Right hindlimb (tissue), 1 donor: ENCODE results near the gene NIPAL1.

ENCODE experiments used
- DNase-seq: peaks from one replicate; pipeline ENCODE4 v3.0.0-alpha.2; 2018

The NIPAL1 gene

DNA sequence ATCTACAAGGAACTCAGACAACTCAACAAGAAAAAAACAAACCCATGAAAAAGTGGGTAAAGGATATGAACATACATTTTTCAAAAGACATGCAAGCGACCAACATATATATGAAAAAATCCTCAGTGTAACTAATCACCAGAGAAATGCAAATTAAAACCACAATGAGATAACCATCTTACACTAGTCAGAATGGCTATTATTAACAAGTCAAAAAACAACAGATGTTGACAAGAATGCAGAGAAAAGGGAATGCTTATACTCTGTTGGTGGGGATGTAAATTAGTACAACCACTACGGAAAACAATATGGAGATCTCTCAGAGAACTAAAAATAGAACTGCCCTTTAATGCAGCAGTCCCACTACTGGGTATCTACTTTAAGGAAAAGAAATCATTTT lies 12.1 kb downstream of the NIPAL1 start:
- no peak for DNase-seq

DNA sequence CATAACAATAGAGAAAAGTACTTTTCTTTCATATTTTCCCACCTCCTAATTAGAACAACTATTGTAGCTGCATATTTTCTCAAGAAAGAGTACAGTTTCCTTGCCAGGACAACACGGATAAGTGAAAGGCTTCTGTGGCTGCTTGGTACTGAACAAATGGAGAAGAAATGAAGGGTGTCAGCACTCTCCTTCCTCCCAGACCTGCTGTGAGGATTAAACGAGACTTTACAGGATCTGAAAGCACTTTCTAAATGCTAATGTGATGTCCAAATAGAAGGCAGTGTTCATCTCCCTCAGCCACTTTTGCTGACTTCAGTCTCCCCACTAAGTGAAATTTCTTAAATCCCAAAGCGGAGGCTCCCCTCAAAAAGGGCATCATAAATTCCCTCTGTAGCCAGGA lies 13.9 kb downstream of the NIPAL1 start:
- no peak for DNase-seq

DNA sequence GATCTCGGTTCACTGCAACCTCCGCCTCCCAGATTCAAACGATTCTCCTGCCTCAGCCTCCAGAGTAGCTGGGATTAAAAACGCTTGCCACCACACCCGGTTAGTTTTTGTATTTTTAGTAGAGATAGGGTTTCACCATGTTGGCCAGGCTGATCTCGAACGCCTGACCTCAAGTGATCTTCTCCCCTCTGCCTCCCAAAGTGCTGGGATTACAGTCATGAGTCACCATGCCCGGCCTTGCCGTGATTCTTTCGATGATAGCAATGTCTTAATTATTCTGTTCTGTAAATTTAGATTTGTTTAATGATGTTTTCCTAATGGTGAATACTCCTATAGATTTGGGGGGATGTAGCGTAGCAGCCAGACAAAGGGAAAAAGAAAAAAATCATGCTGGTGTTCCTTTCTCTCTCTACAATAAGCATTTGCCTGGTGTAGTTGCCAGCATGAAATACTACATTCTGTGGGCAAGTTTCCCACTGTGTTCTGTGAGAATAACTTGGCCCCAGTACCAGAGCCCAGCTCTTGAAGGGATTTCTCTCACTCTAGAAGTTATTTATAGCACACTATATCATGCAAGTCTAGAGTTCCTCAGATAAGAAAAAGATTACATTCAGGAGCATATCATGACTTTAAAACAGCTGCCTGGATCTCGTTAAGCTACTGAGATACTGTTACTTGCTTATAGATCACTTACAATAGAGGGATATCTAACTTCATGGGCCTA lies 15.4 kb downstream of the NIPAL1 start:
- DNase-seq, result no peak

DNA sequence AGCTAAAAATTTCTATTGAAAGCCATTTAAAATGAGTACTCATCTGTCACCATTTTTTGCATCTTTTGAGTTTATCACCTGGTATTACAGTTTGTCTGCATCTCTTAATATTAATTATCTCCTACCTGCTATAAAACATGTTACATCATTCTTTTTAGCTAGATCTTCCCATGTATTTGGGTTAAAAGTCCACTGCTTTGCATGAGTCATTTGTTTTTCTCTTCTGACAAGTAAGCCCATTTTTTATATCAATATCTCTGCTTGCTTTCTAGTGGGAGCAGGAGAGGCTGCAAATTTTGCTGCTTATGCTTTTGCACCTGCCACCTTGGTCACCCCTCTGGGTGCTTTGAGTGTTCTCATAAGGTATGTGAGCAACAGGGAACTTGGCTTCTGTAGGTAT lies 16.1 kb downstream of the NIPAL1 start:
- DNase-seq, result no peak

DNA sequence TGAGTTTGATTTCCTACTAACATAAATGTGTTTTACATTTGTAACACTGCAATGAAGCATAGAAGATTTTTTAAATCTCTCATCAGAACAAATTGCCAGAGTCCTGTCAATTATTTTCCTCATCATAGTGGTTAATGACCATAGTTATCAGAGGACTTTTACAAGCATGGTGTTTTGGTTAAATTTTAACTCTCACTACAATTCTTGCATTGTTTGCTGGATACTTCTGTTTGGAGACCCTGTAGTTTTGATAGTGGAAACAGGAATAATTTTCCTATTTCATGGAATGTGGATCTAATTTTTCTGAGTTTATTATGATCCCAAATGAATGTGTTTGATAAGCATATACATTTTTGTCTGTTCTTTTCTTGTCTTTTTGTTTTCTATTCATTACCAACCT lies 16.8 kb downstream of the NIPAL1 start:
- no peak for DNase-seq

DNA sequence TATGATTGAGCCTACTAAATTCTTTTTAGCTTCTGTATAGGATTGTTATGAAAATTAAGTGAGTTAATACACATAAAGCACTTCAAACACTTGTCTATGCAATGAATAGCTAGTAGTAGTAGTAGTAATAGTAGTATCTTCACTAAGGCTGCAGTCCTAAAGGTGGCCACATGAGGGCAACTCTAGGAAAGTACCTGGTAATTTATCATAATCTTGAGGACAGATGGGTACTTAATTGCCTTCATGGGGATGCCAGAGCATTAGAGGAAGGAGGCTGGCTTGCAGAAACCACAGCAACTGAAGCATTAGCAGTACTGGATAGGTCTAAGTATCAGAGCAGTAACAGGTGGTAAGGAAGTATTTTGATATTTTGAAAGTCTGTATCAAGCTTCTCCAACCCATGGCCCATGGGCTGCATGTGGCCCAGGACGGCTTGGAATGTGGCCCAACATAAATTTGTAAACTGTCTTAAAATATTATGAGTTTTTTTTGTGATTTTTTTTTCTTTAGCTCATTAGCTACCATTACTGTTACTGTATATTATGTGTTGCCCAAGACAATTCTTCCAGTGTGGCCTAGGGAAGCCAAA lies 17.3 kb downstream of the NIPAL1 start:
- DNase-seq, result no peak

DNA sequence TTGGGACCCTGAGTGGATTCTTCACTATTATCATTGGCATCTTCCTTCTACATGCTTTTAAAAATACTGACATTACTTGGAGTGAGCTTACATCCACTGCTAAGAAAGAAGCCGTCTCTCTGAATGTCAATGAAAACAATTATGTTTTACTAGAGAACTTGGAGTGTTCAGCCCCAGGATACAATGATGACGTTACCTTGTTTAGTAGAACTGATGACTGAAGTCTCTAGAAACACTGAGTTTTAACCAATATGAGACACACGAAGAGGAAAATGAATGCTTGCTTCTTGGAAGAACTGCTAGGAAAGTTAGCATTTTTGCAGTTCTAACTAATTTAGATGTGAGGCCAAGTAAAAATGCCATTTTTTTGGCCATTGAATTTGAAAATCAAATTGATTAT lies 19.4 kb downstream of the NIPAL1 start:
- DNase-seq, result no peak

DNA sequence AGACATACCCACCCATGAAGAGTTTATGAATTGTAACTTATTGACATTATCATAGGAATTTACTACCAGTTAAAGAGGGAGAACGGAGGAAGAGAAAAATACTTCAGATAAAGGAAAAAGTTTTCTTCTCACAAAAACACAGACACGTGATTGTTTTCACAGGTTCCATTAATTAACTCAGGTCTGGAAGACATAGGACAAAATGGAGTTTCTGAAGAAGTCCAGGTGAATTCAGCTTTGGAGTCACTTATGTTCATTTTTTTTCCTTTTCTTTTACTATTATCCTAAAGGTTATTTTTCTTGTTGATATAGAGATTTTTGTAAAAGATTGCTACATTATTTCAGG lies 20.5 kb downstream of the NIPAL1 start:
- no peak for DNase-seq

DNA sequence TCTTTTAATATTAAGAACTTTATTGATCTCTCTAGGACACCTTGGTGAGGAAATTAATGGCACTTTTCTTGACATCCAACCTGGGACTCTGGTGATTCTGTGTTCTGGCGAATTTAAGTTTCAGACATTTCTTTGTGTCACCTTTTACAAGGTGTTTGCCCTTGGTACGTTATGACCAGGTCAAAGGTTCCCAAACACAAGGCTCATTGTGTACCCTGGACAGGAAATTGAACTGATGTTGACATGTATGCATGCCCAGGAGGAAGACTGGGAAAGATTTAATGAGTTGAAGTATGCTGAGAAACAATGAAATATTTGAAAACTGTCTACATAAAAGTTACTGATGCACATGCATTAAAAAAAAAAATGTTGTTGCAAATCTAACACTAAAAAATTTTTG lies 22.1 kb downstream of the NIPAL1 start:
- DNase-seq, result no peak

DNA sequence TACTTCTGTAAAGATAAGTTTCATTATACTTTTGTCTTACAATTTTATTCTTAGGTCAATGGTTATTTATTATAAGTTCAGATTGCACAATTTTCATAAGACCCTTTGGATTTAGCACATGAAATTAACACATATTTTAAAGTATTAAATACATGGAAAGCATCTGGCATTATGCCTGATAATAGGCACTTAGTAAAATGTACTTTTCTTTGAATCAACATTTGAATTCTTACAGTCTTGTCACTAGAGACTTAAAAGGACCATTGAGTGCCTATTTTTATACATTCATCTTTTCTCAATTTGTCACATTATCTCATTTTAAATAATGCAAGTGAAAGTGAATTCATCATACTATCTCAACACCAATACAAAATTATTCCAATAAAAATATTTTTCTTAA lies 23.0 kb downstream of the NIPAL1 start:
- no peak for DNase-seq

DNA sequence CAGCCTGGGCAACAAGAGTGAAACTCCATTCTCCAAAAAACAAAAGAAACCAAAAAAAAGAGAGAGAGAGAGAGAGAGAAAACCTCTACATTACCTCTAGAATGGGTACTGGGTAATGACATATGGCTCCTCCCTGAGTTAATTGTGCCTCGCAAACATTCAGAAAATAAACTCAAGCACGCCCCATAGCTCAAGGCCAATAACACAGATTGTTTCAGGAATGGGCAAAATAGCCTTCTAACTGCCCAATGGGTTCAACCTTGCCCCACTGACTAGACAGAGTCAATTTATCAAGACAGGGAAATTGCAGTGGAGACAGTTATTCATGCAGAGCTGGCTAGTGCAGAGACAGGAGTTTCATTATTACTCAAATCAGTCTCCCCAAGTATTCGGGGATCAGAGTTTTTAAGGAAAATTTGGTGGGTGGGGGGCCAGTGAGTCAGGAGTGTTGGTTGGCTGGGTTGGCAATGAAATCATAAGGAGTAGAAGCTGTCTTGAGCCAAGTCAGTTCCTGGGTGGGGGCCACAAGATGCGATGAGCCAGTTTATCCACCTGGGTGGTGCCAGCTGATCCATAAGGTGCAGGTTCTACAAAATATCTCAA lies 25.1 kb downstream of the NIPAL1 start:
- DNase-seq, result no peak

DNA sequence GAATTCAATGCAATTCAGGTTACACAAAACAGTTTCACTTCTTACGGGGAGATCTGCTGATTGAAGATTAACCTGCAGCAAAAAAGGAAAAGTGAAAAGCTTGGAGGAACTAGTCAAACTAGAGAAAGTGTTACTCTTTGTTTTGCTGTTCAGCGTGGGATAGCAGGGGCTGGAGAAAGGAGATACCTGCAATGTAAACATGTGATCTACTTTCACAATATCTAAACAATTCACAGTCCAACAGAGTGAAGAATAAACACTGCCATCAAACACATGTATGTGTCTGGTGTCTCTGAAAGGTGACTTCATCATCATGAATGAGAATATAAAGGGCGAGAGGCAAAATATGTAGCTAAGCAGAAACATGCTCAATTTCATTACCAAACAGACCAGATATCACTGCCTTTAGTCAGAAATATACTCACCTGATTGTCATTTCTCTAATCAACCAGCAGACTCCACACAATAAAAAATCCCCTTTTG lies 26.4 kb downstream of the NIPAL1 start:
- DNase-seq, result no peak

DNA sequence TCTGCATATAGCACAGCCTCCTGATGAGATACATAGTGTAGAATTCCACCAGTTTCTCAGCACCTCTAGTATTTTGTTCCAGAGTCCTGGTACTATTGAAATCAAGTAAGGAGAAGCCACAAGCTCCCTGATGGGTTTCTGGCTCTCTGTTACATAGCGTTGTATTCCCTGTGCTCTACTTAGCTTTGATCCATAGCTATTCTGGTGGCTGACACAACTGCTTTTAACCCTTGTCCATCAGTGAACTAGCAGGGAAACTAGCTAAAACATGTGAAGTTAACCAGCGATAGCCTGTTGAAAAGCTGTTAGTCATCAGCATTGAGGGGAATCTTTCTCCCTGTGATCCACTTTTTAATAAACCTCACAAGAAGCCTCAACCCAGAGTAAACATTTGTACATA lies 26.9 kb downstream of the NIPAL1 start:
- DNase-seq, result no peak

DNA sequence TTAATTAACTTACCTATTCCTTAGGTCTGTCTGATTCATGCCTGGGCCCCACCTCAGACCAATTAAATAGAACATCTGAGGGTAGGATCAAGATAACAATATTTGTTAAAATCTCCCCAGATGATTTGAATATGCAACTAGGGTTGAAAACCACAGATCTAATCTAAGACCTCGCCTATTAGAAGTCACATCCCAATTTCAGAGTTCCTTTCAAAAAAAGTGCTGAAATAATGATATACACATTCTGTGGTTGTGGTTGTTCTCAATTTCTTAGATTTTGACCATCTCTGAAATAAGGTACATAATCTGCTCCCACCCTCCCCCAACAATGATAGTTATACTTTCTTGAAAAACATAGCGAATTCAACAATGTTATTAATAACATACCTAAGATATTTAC lies 27.7 kb downstream of the NIPAL1 start:
- DNase-seq, result no peak

DNA sequence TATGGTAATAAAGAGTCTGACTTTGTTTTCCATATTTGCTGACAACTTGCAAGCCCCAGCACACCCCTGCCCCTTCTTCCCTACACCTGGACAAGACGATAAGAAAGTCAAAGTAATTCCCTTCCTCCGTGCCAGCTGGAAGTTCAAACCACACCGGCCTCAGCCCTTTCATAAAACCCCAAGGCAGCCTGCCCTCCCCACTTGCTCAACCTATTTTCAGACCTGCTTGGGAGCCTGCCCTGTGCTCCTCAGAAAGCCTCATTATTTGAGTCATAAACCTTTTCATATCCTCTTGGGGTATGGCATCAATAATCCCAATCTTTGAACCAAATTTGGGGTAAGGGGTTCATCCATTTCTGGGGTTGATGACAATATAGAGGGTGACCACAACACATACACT lies 29.5 kb downstream of the NIPAL1 start:
- DNase-seq, result no peak

DNA sequence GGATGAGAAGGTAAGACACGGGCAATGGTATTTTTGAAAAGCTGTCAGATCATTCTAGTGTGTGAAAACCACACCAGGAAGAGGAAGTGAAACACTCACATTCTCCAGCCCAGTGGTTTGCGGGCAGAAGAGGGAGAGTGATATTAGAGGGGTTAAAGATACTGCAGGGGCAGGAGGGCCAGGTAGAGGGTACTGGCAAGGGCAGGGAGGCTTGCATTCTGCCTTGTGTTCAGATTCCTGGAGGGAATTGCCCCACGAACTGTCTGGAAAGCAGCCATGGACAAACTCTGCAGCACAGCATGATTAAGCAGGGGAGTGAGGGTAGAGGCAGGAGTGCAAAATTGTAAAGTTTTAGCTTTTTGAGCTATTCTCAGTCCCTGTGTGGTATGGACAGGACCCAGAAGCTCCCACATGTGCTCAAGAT lies 30.9 kb downstream of the NIPAL1 start:
- DNase-seq, result no peak

DNA sequence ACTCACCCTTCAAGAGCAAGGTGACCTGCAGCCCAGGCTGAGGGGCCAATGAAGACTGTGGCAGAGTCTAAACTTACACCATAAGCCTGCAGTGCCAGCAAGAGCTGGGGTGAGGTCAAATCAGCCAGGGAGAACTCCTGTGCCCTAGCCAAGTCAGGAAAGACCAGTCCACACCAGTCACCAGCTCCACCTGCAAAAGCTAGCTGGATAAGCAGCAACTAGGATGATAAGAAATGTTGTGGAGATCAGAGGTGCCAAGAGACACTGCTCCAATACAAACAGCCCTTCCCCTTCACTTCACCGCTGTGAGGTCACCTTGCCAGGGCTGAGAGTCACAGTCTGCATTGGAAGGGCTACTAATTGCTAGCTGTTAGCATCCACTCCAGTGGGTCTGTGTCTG lies 31.3 kb downstream of the NIPAL1 start:
- no peak for DNase-seq

DNA sequence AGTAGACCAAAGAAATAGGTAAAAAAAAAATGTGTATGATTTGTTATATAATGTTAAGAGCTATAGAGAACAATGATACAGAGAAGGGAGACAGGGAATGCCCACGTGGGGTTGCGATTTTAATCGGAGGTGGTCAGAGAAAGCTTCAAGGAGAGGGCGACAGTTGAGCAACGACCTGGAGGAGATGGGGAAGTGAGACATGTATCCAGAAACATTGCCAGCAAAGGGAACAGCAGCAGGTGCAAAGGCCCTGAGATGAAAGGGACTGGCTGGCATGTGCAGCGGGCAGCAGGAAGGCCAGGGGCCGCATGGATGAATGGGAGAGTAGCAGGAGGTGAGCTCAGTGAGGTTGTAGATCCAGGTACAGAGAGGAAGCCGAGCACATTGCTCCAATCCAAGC lies 32.9 kb downstream of the NIPAL1 start:
- DNase-seq, result no peak

DNA sequence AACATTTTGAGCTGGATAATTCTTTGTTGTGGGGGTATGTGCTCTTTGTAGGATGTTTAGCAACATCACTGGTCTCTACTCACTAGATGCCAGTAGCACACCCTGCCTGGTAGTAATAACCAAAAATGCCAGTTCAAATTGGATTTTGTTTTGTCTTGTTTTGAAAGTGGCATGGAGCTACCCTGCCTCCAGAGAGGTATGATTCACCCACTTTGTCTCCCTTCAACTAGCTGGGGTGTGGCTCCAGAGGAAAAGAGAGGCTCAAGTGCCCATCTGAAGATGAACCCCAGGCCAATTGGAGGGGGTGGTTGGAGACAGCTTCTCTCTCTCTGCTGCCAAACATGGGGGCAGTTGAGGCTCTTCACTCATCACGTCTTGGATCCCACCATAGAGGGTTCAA lies 34.5 kb downstream of the NIPAL1 start:
- no peak for DNase-seq

DNA sequence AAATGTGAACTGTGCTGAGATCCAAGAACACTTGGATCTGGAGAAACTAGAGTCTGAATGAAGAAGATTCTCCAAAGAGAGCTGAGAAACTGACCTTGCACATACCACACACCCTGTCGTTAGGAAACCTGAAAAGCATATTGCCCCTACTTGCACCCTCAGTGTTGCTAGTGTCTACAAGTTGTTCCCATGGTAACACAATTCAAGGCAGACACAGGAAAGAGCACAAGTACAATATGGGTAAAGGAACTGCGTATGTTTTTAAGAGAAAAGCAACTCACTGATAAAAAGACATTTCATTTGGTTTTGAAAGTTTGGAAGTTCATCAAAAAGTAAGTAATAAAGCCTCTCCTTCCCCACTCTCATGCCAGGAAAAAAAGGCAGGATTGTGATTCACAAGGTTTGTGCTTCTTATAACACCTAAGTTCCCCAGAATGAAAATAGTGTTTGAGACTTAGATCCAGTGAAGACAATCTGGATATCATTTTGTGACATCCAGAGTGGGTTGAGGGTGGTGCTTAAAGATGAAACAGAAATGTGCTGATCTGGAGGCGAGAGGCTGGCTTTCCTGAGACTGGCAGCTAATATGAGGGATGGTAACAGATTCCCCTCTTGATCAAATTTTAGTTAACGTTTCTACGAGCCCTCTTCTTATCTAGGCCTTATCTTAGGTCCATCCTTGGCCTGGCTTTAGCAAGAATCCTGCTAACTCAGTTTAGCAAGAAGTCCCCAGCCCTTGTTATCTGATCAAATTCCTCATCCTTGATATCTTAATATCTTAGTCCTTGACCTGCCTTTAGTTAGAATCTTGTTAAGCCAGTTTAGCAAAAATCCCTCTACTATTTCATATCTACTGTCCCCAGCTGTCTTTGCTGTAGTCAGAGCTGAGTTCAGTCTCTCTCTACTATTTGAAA lies 42.3 kb downstream of the NIPAL1 start:
- no peak for DNase-seq

DNA sequence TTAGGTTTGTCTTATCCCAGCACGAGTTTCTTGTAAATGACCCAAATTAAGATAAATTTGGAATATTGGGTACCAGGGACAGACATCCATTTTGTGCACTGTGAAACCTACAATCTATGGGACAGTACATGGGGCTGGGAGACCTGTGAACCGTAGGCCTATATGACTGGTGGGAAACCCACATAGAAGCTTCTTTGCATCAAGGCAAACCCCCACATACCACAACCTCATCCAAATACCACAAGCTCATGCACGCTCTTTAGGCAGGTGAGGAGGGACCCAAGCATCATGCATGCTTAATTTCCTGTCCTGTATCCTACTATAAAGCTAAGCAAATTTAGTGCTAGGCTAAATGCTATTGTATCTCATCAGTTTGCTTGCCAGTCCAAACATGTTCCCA lies 47.8 kb downstream of the NIPAL1 start:
- DNase-seq, result no peak

DNA sequence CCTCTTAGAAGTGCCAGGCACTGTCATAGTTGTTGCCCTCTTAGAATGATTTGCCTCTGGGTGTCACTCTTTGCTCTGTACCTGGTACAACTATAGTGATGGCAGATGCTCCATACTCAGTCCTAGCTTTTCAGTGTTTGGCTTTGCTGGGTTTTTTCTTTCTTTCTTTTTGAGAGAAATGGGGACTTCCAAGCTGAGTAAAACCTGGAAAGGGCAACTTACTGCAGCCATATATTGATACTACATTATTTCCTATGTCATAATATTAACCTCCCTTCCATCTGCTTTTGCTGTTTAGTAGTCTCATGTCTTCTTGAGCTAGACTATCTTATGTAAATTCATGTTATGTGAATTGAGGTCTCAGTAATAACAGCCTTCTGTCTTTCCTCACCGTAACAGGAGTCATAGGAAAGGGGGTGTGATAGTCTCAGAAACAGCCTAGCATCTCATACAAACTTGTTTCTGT lies 49.0 kb downstream of the NIPAL1 start:
- no peak for DNase-seq

DNA sequence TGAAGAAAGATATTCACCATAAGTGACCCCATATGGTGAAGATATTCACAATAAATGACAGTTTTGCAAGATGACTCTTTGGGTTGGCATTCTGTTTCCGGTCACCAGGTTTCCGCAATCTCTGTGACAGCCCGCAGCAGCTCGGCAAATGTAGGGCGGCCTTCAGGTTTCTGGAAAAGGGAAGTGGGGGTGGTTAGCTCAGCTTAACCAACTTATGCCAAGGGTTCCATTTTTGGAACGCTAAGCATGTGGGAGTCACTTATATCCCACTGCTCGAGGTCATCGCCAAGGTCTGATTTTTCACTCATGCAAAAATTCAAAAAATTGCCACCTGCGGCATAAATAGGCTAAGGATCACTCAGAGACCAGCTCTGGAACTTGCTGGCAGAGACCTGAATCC lies 51.0 kb downstream of the NIPAL1 start:
- no peak for DNase-seq
